Stomach (tissue), 4 donors: Measurements from ENCODE around the gene POLG2.

Experiments used
- CTCF ChIP-seq, 7 experiments: fragments of 450-650 bp in 4 of 7; fragments of 200-600 bp in 3 of 7; sonication (generic) in 3 of 7; IDR thresholded peaks; one replicate each; pipeline ENCODE4 v1.5.1; 2016 to 2019; ENCODE audit warnings: antibody characterized with exemption in 7 of 7, control low read depth in 2 of 7, mild to moderate bottlenecking in 1 of 7
- EP300 ChIP-seq: sonication (generic); formaldehyde crosslinking; IDR thresholded peaks from one replicate; pipeline ENCODE4 v1.6.1; 2017; ENCODE audit warnings: antibody characterized with exemption
- POLR2A ChIP-seq, 4 donors: fragments of 450-650 bp; IDR thresholded peaks; one replicate each; pipeline ENCODE4 v1.6.1; 2016; ENCODE audit warnings: antibody characterized with exemption in 4 of 4, control low read depth in 2 of 4, mild to moderate bottlenecking in 1 of 4, moderate library complexity in 1 of 4

DNA sequence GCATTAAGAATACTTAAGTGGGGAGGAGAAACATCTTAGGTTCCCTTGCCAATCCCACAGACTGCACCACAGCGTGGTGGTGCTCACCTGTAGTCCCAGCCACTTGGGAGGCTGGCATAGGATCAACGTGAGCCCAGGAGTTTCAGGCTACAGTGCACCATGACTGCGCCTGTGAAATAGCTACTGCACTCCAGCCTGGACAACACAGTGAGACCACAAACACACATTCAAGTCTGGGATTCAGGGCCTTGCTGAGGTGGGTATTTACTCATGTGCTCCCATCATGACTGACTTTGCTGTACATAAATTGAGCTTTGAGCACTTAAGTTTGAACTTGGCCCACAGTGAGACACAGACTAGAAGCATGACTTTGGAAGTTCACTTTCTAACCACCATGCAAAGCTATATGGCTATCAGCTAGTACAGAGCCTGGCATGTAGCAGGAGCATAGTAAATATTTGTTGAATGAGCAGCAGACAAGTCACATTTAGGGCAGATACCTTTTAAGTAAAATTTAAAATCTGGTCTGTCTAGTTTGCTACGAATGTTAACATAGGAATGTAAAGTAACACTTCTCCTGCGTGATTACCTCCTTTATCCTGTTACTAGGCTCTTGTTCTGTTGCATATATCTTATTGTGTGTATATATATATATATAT lies 43.4 kb upstream of the POLG2 start:
- TF ChIP-seq POLR2A (IDR thresholded peaks at IDR 0.05) (no peak), CTCF (IDR thresholded peaks at IDR 0.05) (no peak), EP300 (no peak)
